Stimulated activated CD8-positive, alpha-beta memory T cell treated with anti-CD3 and anti-CD28 coated beads, Interleukin-7, amount 100 ng/mL, for 4 hours (primary cell): ENCODE data around the gene ZNF8.
A peak's percentile ranks its signal among the peaks of the same experiment; 100 is the strongest.
"Not testable (repeated sequence)": the region's sequence is repeated elsewhere in the genome, so short reads cannot be mapped to it uniquely, and the experiment has no call there.

ENCODE experiments used
- DNase-seq, 2 donors: peaks; one replicate each; pipeline ENCODE4 v3.0.0-alpha.2; 2020; ENCODE audit warnings: low read depth in 2 of 2

ZNF8 gene

GRCh38 chr19:58336216-58336615 lies 57.5 kb downstream of the ZNF8 start:
- DNase-seq: no peak

DNA sequence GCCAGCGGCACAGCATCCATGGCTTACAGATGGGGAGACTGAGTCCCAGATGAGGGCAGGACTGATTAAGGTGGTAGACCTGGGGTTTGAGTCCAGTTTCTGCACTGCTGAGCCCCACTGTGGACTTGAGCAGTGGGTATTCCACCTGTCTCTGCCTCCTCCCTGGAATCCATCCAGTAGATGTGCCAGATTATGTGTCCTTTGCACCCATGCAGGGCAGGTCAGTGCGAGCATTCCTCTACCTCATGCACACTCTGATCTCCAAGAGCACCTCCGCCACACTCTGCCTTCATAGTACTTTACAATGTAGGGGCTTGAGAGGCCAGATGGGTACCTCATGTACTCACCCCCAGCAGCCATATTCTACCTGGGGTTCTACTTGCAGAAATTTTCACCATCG lies 58.1 kb downstream of the ZNF8 start:
- no peak for DNase-seq

DNA sequence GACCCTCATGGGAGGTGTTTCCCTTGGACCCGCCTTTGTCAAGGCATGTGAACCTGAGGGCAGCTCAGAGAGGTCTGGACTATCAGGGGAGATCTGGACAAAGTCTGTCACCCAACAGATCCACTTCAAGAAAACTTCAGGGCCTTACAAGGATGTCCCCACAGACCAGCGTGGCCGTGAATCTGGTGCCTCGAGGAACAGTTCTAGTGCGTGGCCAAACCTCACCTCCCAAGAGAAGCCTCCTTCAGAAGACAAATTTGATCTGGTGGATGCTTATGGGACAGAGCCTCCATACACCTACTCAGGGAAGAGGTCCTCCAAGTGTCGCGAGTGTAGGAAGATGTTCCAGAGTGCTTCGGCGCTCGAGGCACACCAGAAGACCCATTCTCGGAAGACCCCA lies 59.6 kb downstream of the ZNF8 start:
- DNase-seq: no peak

- DNase-seq: no peak
Measured at GRCh38 chr19:58338825-58339558, 60.2 kb downstream of the ZNF8 start.

DNA sequence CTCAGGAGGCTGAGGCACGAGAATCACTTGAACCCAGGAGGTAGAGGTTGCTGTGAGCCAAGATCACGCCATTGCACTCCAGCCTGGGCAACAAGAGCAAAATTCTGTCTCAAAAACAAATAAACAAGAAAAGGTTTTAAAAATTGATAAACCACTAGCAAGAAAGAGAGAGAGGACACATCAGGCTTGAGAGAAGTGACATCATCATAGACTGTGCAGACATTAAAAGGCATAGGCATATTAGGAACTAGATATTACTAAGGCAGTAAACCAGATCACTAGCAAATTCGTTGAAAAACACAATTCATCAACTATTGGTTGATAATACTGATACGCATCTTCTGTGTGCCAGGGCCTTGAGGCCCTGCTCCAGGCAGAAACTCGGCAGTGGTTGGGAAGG lies 66.8 kb downstream of the ZNF8 start:
- DNase-seq: no peak

GRCh38 chr19:58346961-58347929 lies 68.5 kb downstream of the ZNF8 start:
- peak; percentile 31 to 61 for DNase-seq

GRCh38 chr19:58348080-58348479 lies 69.3 kb downstream of the ZNF8 start:
- not testable (repeated sequence) for DNase-seq

GRCh38 chr19:58349590-58349989 lies 70.8 kb downstream of the ZNF8 start:
- DNase-seq: no peak

GRCh38 chr19:58350001-58350861 lies 71.5 kb downstream of the ZNF8 start:
- DNase-seq: no peak

GRCh38 chr19:58350871-58351557 lies 72.3 kb downstream of the ZNF8 start:
- no peak for DNase-seq

DNA sequence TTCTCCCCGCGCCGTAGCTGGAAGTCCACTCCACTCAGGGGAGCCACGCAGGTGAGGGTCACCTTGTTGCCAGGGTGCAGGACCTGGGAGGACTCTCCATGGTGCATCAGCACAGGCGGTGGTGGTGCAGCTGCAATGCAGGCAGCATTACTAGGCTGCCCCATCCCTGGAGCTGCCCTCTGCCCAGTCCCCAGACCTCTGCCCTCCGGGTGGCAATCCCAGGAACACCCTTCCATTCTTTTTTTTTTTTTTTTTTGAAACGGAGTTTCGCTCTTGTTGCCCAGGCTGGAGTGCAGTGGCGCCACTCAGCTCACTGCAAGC lies 72.8 kb downstream of the ZNF8 start:
- no peak for DNase-seq

DNA sequence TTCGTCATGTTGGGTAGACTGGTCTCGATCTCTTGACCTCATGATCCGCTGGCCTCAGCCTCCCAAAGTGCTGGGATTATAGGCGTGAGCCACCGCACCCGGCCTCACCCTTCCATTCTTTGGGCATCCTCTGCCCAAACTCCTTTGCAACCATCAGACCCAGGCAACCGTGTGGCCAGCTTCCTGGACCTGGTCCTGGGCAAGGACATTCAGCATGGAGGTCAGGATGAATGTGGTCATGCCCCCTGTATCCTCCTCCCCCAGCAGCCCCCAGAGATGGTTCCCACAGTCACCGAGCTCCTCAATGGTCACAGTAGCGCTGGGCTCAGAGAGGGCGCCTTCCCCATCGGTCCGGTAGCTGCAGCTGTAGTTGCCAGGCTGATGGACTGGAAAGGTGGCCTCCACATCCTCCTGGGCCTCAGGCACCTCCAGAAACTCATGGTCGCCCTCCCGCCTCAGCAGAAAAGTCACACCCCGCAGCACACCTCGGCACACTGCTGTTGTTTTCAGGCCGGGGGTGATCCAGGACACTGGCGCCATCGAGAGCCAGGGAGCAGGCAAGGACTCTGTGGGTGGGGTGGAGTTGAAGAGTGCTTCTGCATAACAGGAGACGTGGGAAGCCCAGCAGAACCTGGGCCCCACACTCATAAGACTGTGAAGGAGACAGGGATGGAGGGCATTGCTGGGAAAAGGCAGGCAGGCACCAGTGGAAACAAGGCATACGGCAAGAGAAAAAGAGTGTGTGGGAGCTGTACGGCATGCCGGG lies 73.4 kb downstream of the ZNF8 start:
- no peak for DNase-seq
